HG03280 (cell line): ENCODE measurements around the gene ITPA.

Source experiments
- ATAC-seq: cut with Tn5 transposase; IDR thresholded peaks from one replicate; pipeline ENCODE4 v1.9.1; 2021; ENCODE audit warnings: mild to moderate bottlenecking, moderate library complexity; ENCODE audit not compliant: unreplicated experiment

The ITPA gene

GRCh38 chr20:3226864-3227263 is 17.6 kb downstream of the ITPA start:
- ATAC-seq, result no peak

GRCh38 chr20:3227506-3227905 is 18.2 kb downstream of the ITPA start:
- ATAC-seq, result no peak

DNA sequence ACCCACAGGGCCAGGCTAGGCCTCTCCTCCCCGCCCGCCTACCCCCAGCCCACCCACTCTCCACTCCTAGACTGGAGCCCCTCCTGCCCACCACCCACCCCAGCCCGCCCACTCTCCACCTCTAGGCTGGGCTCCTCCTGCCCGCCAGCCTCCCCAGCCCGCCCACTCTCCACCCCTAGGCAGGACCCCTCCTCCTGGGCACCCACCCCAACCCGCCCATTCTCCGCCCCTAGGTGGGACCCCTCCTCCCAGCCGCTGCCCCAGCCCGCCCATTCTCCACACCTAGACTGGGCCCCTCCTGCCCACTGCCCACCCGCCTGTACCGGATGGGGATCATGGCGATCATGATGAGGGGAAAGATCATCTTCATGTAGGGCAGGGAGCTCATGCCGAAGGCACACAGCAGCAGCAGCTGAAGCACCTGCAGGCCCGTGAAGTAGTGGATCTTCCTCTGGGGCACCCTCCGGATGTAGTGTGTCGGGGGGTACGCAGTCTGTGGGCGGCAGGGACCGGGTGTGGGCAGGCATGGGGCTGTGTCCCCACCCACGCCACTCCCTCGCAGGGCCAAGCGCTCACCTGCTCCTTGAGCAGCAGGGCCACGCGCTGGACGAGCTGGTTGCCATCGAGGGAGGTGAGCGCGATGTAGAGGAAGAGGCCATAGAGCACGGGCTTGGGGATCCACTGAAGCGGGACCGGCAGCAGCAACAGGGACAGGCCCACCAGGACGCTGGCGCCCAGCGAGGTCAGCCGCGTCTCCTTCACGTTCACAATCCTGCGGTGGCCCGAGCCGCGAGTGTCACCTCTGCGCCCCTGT is 18.8 kb downstream of the ITPA start:
- ATAC-seq, result no peak

DNA sequence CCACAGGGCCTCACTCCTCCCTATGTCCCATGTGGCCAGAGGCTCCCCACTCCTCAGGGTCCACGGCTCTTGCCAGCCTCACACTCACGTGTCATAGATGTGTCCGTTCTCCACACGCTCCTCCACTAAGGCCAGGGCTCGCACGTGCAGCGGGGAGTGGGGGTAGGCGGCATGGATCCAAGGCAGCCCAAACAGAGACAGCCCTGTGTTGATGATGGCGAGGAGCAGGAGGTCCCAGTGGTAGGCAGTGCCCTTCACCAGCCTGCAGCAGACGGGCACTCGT is 19.4 kb downstream of the ITPA start:
- no peak for ATAC-seq

DNA sequence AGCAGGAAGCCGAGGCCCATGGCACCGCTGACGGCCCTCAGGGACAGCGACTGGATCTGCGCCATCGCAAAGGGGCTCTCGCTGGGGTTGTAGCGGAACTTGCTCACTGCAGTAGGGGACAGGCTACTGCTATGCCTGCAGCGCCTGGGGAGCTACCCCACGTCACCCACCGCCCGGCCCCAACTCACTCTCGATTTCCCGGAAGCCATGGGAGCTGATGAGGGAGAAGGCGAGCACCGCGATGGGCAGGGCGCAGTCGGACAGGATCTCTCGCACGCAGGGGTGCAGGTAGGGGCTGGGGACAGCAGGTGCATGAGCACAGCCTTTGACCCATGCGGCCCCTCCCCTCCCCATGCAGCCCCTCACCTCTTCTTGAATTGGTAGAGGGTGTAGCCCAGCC is 19.9 kb downstream of the ITPA start:
- ATAC-seq, result no peak

DNA sequence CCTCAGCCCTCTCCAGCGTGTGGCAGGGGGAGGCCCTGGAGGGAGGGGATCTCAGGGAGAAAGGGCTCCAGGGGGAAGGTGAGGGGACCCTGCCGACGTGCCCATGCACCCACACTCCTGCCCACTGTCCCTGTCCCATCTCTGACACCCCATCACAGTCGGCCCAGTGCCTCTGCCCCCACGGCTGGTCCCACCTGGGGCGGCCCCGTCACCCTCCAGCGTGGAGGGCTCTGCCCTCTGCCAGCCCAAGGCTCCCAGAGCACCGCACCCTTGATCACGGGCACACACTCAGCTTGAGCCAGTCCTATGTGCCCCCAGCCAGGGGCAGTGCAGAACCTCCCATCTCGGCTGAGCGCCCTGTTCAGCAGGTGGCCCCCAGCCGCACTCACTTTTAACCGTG is 20.5 kb downstream of the ITPA start:
- ATAC-seq, result no peak

DNA sequence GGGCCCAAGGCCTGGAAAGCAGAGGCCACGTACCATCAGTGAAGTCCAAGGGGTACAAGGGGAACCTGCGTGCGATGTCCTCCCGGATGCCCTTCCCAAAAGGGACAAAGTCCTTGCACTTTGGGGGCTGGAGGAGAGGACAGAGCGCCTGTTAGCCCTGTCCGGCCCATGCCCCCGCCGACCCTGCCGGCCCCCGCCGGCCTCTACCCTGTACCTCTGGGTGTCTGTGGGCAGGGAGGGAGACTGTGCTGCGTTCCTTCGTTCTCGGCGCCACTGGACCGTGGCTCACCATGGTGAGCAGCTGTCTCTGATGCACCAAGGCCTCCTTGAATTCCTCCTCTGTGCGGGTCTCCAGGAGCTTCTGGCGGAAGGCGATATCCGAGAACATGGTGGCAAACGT is 21.8 kb downstream of the ITPA start:
- no peak for ATAC-seq

DNA sequence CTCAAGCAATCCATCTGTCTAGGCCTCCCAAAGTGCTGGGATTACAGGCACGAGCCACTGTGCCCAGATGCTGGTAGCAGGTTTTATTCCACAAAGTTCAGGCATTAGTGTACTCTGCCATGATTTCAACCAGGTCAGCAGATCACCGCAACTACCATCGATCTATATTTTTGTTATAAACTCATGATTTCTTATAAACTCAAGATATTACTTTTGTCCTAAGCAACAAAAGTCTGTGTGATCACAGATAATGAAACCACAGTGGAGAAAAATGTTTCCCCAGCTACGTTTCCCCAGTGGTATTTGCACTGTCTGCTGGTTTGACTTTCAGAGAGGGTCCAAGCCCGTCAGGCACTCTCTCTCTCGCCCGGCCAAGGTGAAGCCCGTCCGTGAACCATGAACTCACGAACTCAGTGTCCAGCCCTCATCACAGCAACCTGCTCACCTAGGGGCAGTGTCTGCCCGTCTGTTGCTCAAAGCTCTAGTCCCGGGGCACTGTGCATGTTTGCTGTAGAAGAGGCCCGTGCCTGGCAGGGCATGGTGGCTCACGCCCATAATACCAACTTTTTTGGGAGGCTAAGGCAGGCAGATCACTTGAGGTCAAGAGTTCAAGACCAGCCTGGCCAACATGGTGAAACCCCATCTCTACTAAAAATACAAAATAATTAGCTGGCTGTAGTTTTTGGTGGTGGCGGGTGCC is 22.7 kb downstream of the ITPA start:
- ATAC-seq, result no peak

- no peak for ATAC-seq
Measured at GRCh38 chr20:3233131-3233990, 24.1 kb downstream of the ITPA start.

DNA sequence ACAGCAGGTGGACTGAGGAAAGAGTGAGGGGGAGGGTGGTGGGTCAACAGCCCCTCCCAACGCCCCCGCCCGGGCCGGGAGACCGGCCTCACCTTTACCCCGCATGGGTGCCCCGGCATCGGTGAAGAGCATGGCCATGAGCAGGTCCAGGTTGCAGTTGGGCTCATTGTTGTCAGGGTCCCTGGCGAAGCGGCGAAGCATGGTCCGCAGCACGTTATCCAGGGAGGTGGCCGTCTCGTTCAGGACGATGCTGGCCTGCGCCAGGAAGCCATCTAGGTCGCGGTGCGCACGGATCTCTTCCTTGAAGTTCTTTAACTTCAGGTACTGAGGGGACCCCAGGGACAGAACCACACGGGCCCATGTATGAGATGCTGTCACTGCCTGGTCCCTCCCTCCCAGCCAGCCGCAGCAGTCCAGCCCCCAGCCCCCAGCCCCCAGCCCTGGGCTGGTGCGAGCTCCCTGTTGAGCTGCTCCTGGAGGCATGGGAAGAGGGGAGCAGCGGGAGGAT is 24.7 kb downstream of the ITPA start:
- no peak for ATAC-seq

GRCh38 chr20:3235666-3236324 is 26.5 kb downstream of the ITPA start:
- ATAC-seq, result no peak

GRCh38 chr20:3237011-3237957 is 28.0 kb downstream of the ITPA start:
- no peak for ATAC-seq

DNA sequence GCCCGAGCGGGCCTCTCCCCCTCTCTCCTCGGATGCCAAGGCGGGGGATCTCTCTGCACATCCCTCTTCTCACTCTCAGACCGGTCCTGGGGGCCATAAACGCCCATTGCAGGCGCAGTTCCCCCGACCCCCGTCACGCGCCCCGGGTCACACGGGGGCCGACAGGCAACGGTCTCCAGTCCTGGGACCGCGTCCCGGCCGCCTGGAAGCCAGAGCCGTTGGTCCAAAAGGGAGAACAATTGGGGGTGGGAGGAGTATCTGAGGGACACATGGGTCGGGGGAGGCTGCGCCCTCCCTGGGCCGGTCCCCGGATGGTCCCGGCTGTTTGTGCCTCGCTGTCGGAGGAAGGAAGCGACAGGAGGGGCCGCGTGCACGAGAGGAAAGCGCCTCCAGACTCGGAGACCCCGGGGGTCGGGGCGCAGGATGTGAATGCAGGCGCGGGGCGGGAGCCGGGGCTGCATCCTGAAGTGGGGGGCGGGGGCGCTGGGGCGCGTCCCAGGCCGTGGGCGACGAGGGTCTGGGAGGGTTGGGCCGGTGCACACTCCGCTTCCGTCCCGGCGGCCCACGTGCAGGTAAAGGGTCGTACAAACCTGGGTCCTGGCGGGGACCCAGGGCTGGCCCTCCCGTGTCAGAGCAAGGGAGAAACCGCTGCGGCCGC is 28.8 kb downstream of the ITPA start:
- no peak for ATAC-seq

GRCh38 chr20:3238616-3239025 is 29.3 kb downstream of the ITPA start:
- ATAC-seq, result no peak

- no peak for ATAC-seq
Measured at GRCh38 chr20:3239026-3239866, 29.9 kb downstream of the ITPA start, which contains the start of gene SLC4A11. Gene SLC4A11 (minus strand): TSS chr20:3239190. CDS start chr20:3239137, 53 bp downstream.

DNA sequence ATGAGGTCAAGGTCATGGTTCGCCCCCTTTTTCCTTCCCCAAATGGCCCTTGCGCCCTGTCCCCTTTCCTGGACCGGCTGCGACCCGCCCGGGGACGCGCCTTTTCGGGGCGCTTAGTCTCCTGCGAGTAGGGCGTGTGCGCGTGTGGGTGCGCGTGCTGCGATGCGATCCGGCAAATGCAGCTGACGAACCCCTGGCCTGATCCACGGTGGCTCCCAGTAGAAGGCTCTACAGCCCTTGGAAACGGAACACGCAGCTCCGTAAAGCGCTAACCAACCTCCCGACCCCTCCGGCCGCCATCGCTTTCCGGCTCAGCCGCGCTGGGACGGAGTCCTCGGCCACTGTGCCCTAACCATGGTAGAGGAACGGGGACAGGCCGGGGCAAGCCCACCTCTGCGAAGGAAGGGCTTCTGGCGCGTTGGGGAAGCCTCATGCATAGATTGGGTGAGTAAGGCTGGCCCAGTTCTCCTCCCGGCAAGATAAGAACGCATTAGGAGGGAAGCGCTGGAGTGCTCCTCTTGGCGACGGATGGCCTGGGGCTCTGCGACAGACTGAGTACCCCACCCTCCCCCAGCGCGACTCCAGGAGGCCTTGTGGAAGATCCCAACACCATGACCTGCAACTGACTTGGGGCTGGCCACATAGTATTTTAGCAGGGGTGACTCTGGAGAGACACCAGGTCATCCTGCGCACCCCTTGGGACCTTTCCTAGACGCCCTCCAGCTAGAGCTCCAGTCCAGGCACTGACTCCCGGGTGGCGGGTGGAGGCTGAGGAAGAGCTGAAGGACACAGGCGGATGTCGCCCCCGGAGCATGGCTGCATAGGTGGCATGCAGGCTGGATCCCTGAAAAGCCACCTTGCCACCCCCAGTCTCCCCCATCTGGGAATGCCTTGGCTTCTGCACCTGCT is 30.8 kb downstream of the ITPA start:
- ATAC-seq, result no peak

- ATAC-seq, result no peak
Measured at GRCh38 chr20:3240776-3241363, 31.6 kb downstream of the ITPA start.
